HG02623 (cell line): ENCODE measurements around the gene CLEC3B.
"Not testable (repeated sequence)": the region's sequence is repeated elsewhere in the genome, so short reads cannot be mapped to it uniquely, and the experiment has no call there.

Experiments
- ATAC-seq: cut with Tn5 transposase; IDR thresholded peaks from one replicate; pipeline ENCODE4 v1.9.1; 2021; ENCODE audit warnings: moderate library complexity; ENCODE audit not compliant: unreplicated experiment

Gene CLEC3B, protein sequence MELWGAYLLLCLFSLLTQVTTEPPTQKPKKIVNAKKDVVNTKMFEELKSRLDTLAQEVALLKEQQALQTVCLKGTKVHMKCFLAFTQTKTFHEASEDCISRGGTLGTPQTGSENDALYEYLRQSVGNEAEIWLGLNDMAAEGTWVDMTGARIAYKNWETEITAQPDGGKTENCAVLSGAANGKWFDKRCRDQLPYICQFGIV

GRCh38 chr3:45026038-45026437 lies at the start of gene CLEC3B:
Gene CLEC3B, plus strand, starts transcription at chr3:45026303. Its CDS starts 60 bp downstream, at chr3:45026363.
- ATAC-seq = no peak

DNA sequence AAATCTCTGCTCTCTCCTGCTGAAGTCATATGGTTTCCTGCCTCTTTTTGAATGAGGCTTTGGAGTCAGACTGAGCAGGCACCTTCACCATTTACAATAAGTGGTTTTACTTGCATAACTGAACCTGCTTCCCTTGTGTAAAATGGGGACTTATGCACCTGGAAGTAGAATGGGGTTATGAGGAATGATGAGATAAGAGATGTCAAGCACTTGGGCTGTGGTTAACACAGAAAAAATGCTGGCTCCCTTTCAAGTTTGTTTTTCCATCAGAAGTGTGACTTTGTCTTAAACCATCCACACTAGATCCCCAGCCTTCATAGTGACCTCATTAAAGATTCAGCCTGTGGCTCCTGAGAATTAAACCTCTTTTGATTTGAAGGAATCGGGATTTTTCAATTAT lies 44.9 kb upstream of the CLEC3B start:
- ATAC-seq = no peak

GRCh38 chr3:44981751-44982150 lies 44.4 kb upstream of the CLEC3B start:
- no peak for ATAC-seq

DNA sequence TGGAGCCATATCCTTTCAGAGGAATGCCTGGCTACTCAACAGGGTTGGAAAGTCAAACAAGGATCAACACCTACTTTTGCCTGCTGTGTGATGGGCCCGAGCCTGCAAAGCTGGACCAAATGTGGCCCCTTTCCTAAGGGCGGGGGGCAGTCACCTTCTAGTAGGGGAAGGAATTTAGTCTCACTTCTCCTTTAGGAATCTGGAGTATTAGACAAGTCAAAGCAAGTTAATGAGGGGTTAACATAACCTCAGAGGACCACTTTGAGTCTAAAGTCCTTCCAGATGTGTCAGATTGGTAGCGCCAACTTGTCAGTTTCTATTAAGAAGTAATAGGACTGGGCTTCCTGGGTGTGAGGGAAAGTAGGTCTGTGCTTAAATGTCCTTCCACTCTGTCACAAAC lies 43.3 kb upstream of the CLEC3B start:
- no peak for ATAC-seq

DNA sequence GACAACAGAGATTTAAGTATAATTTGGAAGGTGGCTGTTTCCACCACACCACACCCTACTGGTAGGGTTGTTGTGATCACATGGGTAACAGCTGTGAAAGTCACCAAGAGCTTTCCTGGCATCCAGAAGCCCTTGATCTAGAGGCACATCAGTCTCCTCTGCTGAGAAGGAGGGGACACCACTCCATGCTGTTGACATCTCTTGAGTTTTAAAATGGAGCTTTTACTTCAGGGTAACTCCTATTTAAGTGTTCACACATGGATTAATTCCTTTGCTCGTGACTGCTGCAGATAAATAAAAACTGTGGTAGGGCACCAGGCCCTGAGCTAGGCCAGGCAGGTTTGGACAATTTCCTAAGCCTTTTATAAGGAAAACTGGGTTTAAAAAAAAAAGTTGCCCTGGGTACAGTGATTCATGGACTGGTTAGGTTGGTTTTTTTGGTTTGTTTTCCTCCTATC lies 42.6 kb upstream of the CLEC3B start:
- no peak for ATAC-seq

DNA sequence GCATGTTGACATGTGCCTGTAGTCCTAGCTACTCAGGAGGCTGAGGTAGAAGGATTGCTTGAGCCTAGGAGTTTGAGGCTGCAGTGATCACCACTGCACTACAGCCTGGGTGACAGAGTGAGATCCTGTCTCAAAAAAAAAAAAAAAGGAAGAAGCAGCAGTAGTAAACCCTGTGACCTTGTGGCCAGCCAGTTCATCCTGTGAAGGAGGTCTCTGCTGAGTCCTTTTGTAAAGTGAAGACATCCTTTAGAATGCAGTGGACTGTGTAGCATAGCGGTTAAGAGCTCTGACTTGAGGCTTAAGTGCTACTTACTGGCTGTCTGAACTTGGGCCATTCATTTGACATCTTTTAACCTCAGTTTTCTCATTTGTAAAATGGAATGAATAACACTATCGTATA lies 41.8 kb upstream of the CLEC3B start:
- ATAC-seq = no peak

DNA sequence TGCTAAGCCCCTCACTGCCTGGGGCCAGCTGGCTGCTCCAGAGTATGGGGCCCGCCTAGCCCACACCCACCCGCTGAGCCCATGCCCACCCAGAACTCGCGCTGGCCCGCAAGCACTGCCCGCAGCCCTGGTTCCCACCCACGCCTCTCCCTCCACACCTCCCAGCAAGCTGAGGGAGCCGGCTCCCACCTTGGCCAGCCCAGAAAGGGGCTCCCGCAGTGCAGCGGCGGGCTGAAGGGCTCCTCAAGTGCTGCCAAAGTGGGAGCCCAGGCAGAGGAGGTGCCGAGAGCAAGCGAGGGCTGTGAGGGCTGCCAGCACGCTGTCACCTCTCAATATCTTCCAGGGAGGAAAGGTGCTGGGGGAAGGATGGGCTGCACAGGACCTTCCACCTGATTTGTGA lies 39.8 kb upstream of the CLEC3B start:
- ATAC-seq = not testable (repeated sequence)

- ATAC-seq = no peak
Measured at GRCh38 chr3:44987332-44987731, 38.8 kb upstream of the CLEC3B start.

DNA sequence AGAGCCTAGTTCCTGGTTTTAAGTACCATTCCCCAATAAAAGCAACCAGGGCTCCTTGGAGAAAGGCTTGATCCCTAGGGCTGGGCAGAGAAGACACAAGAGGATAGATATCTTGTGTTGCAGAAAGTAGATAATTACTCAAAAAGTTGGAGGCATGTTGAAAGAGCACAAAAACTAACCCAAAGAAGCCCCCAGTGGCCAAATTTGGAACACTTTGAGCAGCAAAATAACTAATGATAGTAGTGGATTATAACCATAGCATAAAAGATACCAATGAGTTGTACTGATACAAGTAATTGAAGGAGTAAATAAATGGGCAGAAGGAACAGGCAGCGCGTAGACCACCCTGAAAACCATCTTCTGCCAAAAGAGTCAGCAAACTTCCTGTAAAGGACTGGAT lies 38.0 kb upstream of the CLEC3B start:
- no peak for ATAC-seq

GRCh38 chr3:44989141-44989540 lies 37.0 kb upstream of the CLEC3B start:
- no peak for ATAC-seq

DNA sequence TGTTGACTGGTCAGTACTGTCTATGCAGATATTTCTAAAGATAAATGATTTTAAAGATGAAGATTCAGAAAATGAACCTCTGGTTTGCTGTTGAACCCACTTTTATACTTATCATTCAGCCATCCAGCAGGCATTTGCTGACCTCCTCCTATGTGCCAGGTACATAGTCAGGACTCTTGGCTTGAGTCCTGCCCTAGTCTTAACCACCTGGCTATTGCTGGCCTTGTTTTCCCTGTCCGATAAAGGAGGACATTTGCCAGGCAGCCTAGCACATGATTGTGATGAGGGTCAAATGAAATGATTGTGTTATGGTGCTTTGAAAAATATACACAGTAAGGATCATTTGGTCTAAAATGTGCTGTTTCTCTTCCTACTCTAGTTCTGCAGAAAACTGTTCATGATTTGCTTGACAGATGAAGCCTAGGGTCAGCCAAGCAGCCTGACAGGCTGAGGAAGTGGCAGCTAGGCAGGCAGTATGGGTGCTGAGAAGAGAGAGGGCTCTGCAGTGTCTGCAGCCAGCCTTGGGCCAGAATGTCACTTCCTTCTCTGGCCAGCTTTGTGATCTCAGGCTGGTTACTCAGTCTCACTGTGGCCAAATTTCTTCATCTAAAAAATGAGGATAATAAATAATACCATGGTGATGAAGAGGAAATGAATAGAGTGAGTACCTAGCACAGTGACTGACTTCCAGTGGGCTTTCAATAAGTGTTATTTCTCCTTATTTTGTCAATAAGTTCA lies 36.3 kb upstream of the CLEC3B start:
- no peak for ATAC-seq

- no peak for ATAC-seq
Measured at GRCh38 chr3:44991326-44991725, 34.8 kb upstream of the CLEC3B start.

DNA sequence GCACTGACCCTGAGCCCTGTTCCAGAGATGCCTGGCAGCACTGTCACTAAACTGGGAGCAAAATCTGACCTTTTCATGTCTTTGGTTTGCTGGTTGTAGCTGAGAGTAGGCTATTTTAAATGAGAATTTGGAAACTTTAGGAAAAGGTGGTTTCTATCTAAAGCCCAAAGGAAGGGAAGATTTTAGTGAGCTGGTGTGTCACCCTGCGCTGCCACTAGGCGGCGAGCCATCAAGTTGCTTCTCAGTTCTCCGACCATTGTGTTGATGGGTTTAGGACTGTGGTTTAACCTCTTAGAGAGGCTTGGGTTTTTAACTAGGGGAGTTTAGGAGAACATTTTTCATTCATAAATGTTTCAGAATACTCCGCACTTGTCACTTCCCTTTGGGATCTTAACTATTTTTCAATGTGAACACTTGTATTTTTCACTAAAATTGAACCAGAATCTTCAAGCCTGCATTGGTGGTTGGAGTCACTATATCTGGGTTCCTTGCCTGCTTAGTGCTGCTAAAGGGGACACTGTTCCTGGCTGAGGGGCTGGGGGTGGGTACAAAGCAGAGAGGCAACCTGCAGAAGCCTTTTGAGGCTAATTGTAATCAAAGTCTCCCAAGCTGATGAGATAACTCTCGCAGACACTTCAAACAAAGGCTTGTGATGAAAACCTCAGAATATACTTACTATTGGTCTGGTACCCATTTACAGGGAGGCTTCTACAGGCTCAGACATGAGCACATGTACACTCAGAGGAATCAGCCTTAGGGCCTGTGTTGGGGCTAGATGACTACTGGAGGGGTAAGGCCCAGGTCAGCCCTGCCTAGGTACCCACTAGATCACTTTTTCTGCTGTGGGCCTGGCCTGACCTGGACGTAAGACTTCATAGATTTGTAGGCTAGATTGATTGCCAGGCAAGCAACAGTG lies 33.3 kb upstream of the CLEC3B start:
- ATAC-seq = no peak

DNA sequence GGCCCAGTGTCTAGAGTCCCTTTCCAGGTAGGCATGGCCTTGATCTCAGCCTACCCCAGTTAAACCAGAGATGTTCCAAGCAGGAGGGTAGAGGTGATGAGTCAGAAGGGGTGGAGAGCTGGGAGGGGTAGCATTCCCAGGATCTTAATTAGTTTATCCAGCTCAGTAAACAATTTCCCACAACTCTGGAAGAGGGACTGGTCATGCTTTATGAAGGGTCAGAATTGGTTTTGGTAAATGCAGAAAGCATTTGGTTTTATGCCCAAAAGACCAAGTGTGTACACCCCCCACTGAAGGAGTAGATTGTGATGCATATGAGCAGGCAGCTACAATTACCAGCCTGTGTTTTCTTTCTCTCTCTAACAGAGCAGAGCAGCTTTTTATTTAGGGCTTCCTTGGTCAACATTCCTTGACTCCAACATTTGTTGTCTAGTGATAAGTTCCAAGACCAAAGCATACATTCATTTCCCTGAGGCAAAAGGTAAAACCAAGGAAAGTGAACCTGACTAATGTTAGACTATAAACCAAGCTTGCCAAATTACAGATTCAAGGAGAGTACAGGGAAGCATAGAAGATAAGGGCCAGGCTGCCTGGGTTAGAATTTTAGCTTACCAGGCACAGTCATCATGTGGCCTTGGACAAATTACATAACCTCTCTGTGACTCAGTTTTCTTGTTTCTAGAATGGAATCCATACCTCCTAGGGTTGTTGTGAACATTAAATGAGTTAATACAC lies 32.5 kb upstream of the CLEC3B start:
- ATAC-seq = no peak

DNA sequence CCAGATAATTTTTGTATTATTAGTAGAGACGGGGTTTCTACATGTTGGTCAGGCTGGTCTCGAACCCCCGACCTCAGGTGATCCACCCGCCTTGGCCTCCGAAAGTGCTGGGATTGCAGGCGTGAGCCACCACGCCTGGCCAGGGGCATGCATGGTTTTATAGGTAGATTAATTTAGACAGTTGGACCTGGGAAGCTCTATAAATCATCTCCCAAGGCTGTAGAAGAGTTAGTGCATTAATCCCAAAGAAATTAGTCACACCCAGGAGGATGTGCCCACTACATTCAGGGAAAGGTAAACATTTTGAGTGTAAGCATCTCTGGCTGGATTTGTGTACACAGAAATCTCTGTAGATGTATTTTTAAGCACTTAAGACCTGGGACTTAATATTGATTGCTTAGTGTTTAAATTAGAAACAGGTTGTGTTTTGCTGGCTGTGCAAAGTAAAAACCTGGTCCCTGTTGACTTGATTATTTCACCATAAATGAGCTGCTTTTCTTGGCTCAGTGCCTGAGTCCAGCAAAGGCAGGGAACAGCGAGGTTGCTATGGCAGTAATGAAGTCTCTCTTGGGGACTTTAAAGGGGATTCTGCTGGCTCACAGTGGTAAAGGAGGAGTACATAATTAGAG lies 30.8 kb upstream of the CLEC3B start:
- no peak for ATAC-seq

GRCh38 chr3:44996556-44996969 lies 29.5 kb upstream of the CLEC3B start:
- no peak for ATAC-seq

- no peak for ATAC-seq
Measured at GRCh38 chr3:44999782-45000181, 26.3 kb upstream of the CLEC3B start.

GRCh38 chr3:45000823-45001222 lies 25.3 kb upstream of the CLEC3B start:
- no peak for ATAC-seq

DNA sequence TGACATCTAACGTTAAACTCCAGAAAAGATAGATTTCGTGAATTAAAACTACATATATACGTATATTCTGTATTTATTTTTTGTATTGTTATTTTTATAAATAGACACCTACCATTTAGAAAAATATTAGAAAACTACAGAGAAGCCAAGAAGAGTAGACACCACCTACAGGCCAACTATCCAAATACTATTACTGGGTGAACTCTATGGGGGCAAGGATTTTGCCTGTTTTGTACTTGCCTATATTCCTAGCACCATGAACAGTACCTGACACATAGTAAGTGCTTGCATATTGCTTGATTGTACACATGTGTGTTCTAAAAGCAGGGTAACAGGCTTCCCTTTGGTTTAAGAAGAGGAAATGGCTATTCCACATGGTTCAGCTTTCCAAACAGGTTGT lies 24.4 kb upstream of the CLEC3B start:
- no peak for ATAC-seq

GRCh38 chr3:45002139-45002660 lies 23.9 kb upstream of the CLEC3B start:
- no peak for ATAC-seq
